Keratinocyte (primary cell): ENCODE measurements around the gene PHACTR1. TPM values are rescaled to one million over a fixed set of nuclear protein-coding genes. Genes with fewer than 3 reads are reported as not detected.

ENCODE experiments used
- DNase-seq: peaks from one replicate; pipeline ENCODE4 v3.0.0-alpha.2; 2011; ENCODE audit warnings: low read depth, missing footprints, low spot score
- FAIRE-seq: peaks from 2 replicates; lab custom pipeline; 2011; peaks lifted over from hg19 to GRCh38; lab: Jason Lieb, UNC
- H2AFZ ChIP-seq: 2 replicates; pipeline ENCODE4 v1.6.0; 2012; ENCODE audit warnings: low read length, control low read depth, inconsistent platforms; ENCODE audit not compliant: control insufficient read depth
- H3K27ac ChIP-seq: 2 replicates; pipeline ENCODE4 v1.5.1; 2011; ENCODE audit warnings: low read length; ENCODE audit not compliant: control insufficient read depth, insufficient read depth
- H3K27me3 ChIP-seq: 3 replicates; pipeline ENCODE4 v1.6.0; 2011; ENCODE audit warnings: low read length; ENCODE audit not compliant: control insufficient read depth, insufficient read depth; ENCODE audit errors: extremely low read depth
- H3K36me3 ChIP-seq, 2 experiments: 2 replicates in 1 of 2; 3 replicates in 1 of 2; pipeline ENCODE4 v1.5.1; 2011; ENCODE audit warnings: low read length in 2 of 2, mild to moderate bottlenecking in 1 of 2; ENCODE audit not compliant: control insufficient read depth in 2 of 2, insufficient read depth in 2 of 2; ENCODE audit errors: extremely low read depth in 1 of 2
- H3K4me1 ChIP-seq: 3 replicates; pipeline ENCODE4 v1.5.1; 2011; ENCODE audit warnings: low read length; ENCODE audit not compliant: control insufficient read depth, insufficient read depth; ENCODE audit errors: extremely low read depth
- H3K4me2 ChIP-seq: 3 replicates; pipeline ENCODE4 v1.6.0; 2011; ENCODE audit warnings: low read depth, low read length; ENCODE audit not compliant: control insufficient read depth, insufficient read depth; ENCODE audit errors: extremely low read depth
- H3K4me3 ChIP-seq, 3 experiments: fragments of 200-600 bp in 1 of 3; sonication (generic) in 1 of 3; 2 replicates in 2 of 3; 3 replicates in 1 of 3; pipeline ENCODE4 v1.5.1; 2011 to 2016; ENCODE audit warnings: low read length in 3 of 3, mild to moderate bottlenecking in 3 of 3, control low read depth in 2 of 3, inconsistent platforms in 1 of 3, low read depth in 1 of 3, mixed read lengths in 1 of 3, mixed run types in 1 of 3, moderate library complexity in 1 of 3; ENCODE audit not compliant: control insufficient read depth in 2 of 3, insufficient read depth in 2 of 3; ENCODE audit errors: extremely low read depth in 1 of 3
- H3K79me2 ChIP-seq: 2 replicates; pipeline ENCODE4 v1.6.0; 2012; ENCODE audit warnings: low read length; ENCODE audit not compliant: control insufficient read depth, insufficient read depth
- H3K9ac ChIP-seq: 3 replicates; pipeline ENCODE4 v1.6.0; 2011; ENCODE audit warnings: low read length; ENCODE audit not compliant: control insufficient read depth, insufficient read depth; ENCODE audit errors: extremely low read depth
- H3K9me1 ChIP-seq: 3 replicates; pipeline ENCODE4 v1.6.0; 2011; ENCODE audit warnings: low read length; ENCODE audit not compliant: control insufficient read depth, insufficient read depth; ENCODE audit errors: extremely low read depth
- H3K9me3 ChIP-seq: 2 replicates; pipeline ENCODE4 v1.5.1; 2012; ENCODE audit warnings: low read depth, low read length; ENCODE audit not compliant: control insufficient read depth
- H4K20me1 ChIP-seq: 3 replicates; pipeline ENCODE4 v1.6.0; 2011; ENCODE audit warnings: low read length; ENCODE audit not compliant: control insufficient read depth, insufficient read depth; ENCODE audit errors: extremely low read depth
- EZH2 ChIP-seq: IDR thresholded peaks from one replicate; pipeline ENCODE4 v1.6.1; 2012; ENCODE audit warnings: inconsistent platforms, mild to moderate bottlenecking, low read length, moderate library complexity
- dilution Hi-C: fragments of 300-500 bp; cut with MboI; formaldehyde crosslinking; loops from one replicate; pipeline ENCODE4 v1.7.0; 2020; ENCODE audit warnings: low sequenced_read_pairs; ENCODE audit not compliant: extremely low pct_ligation_motif_present
- polyA plus RNA-seq, 5 experiments: library from polyadenylated mRNA; depleted of rRNA in 3 of 5; stranded (reverse) in 3 of 5; stranded (forward) in 1 of 5; unstranded in 1 of 5; fragments of >200 nt; gene quantifications; 1 replicate in 1 of 5; 2 replicates in 3 of 5; 3 replicates in 1 of 5; pipeline versions ENCODE4 v1.2.1 to v1.2.3, GENCODE V29; 2011 to 2012; ENCODE audit warnings: missing spikeins in 2 of 5, low read depth in 1 of 5, low replicate concordance in 1 of 5
- TF ChIP-seq, protein P1 (sequence below), 3 experiments: IDR thresholded peaks in 1 of 3; conservative IDR thresholded peaks in 1 of 3; optimal IDR thresholded peaks in 1 of 3; 2 replicates in 2 of 3; 3 replicates in 1 of 3; pipeline versions ENCODE3 to v1.5.1; 2011; ENCODE audit warnings: low read length in 3 of 3, mild to moderate bottlenecking in 3 of 3, moderate library complexity in 2 of 3, control low read depth in 1 of 3, inconsistent platforms in 1 of 3; ENCODE audit not compliant: insufficient read depth in 2 of 3; ENCODE audit errors: extremely low read depth in 1 of 3

PHACTR1 gene
- polyA plus RNA-seq, 1 donor (not counting 4 experiments of a cell fraction or from before 2014, with no cell fraction given) = 0.22 TPM

DNA sequence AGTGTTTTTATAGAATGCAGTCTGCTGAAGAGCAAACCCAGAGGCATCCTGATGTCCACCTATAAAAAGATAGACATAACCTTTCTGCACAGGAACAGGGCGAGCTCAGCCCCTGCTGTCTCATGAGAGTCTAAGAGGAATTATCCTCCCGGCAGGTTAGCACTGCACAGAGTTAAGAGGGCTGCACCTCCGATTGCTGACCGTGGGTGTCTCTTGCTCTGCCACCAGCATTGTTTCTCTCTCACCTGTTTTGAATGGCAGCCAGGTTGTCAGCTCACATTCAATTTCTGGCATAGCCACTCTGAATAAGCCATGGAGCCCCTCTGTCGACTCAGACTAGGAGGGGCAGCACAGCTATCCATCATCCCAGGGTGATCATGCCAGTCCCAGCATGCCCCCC, 211.2 kb downstream of the PHACTR1 start:
- Histone ChIP-seq H3K4me1 (no peaks in the 10 kb centered on the region), H3K4me2 (no peak overlapping the region), H3K79me2 (no peaks in the 10 kb centered on the region), H3K4me3 (no peak overlapping the region), H2AFZ (no peak overlapping the region), H4K20me1 (no peaks in the 10 kb centered on the region), H3K9me1 (no peaks in the 10 kb centered on the region), H3K27ac (no peak overlapping the region), H3K27me3 (no peaks in the 10 kb centered on the region), H3K9ac (no peak overlapping the region), H3K9me3 (no peaks in the 10 kb centered on the region), H3K36me3 (no peaks in the 10 kb centered on the region)
- no peak for DNase-seq
- no peak for FAIRE-seq
- no peak for TF ChIP-seq EZH2
- TF ChIP-seq, protein P1, sequence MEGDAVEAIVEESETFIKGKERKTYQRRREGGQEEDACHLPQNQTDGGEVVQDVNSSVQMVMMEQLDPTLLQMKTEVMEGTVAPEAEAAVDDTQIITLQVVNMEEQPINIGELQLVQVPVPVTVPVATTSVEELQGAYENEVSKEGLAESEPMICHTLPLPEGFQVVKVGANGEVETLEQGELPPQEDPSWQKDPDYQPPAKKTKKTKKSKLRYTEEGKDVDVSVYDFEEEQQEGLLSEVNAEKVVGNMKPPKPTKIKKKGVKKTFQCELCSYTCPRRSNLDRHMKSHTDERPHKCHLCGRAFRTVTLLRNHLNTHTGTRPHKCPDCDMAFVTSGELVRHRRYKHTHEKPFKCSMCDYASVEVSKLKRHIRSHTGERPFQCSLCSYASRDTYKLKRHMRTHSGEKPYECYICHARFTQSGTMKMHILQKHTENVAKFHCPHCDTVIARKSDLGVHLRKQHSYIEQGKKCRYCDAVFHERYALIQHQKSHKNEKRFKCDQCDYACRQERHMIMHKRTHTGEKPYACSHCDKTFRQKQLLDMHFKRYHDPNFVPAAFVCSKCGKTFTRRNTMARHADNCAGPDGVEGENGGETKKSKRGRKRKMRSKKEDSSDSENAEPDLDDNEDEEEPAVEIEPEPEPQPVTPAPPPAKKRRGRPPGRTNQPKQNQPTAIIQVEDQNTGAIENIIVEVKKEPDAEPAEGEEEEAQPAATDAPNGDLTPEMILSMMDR (optimal IDR thresholded peaks at IDR 0.05 in 1 of 3, IDR thresholded peaks at IDR 0.05 in 1 of 3, conservative IDR thresholded peaks at IDR 0.05 in 1 of 3; ENCODE audit: extremely low read depth in 1 of 3, insufficient read depth in 2 of 3, low read length in 3 of 3) = no peak
- dilution Hi-C loops = no loop called here

DNA sequence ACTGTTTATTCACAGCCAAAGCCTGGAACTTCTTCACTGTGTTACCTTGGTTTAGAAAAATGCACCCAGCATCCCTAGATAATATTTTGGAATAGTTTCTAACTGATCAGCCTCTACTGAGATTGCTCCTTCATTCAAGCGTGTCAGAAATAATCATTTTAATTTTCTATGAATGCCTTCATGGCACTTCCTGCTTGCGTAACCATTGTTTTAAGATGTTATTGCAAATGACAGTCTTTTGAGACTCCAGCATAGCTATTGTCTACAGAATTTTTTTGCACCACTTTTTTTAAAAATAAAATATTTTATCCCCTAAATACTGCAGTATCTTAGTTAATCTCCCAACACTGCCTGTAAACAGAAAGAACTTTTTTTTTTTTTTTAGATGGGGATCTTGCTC, 213.1 kb downstream of the PHACTR1 start:
- dilution Hi-C loops = no loop called here
- H3K27me3 ChIP-seq = no peaks in the 10 kb centered on the region

More for the DNA sequence above, 213.1 kb downstream of the PHACTR1 start:
- H3K4me1 ChIP-seq = no peaks in the 10 kb centered on the region
- no peak overlapping the region for H3K4me3 ChIP-seq
- FAIRE-seq (no peak), DNase-seq (no peak)
- no peak overlapping the region for H3K4me2 ChIP-seq
- no peak overlapping the region for H2AFZ ChIP-seq
- H3K9me1 ChIP-seq = no peaks in the 10 kb centered on the region
- H3K27ac ChIP-seq = no peak overlapping the region
- H4K20me1 ChIP-seq = no peaks in the 10 kb centered on the region
- no peak overlapping the region for H3K9ac ChIP-seq
- H3K36me3 ChIP-seq = no peaks in the 10 kb centered on the region
- H3K9me3 ChIP-seq = no peaks in the 10 kb centered on the region
- H3K79me2 ChIP-seq = no peaks in the 10 kb centered on the region
- TF ChIP-seq, protein P1 (optimal IDR thresholded peaks at IDR 0.05 in 1 of 3, IDR thresholded peaks at IDR 0.05 in 1 of 3, conservative IDR thresholded peaks at IDR 0.05 in 1 of 3; ENCODE audit: extremely low read depth in 1 of 3, insufficient read depth in 2 of 3, low read length in 3 of 3) = no peak
